Measurements from ENCODE around the gene PDZD2. TPM values are rescaled to one million over a fixed set of nuclear protein-coding genes. Genes with fewer than 3 reads are reported as not detected.
"Not testable (repeated sequence)": the region's sequence is repeated elsewhere in the genome, so short reads cannot be mapped to it uniquely, and the experiment has no call there.

The PDZD2 gene
- total and polyA plus RNA-seq, 9 donors = 4.6 to 12.6 (median 7.9) TPM

GRCh38 chr5:31680528-31680927 lies 41.6 kb downstream of the PDZD2 start:
- Histone ChIP-seq H3K4me1 (ENCODE audit: control insufficient read depth, insufficient read depth, low read length) (peaks cover 3% of the 10 kb centered on the region), H3K27ac (ENCODE audit: low read length) (no peak overlapping the region), H3K36me3 (ENCODE audit: control insufficient read depth, insufficient read depth, low read length) (no peaks in the 10 kb centered on the region), H3K9me3 (replicated peaks; ENCODE audit: control insufficient read depth, low read depth, low read length) (no peaks in the 10 kb centered on the region), H3K27me3 (ENCODE audit: control insufficient read depth, insufficient read depth, low read length) (peaks cover 8% of the 10 kb centered on the region), H3K4me3 (ENCODE audit: low read length) (no peak overlapping the region)
- 77% methylated on average over 12 of the region's 12 CpGs for WGBS (ENCODE audit: insufficient coverage)
- no peak for DNase-seq

DNA sequence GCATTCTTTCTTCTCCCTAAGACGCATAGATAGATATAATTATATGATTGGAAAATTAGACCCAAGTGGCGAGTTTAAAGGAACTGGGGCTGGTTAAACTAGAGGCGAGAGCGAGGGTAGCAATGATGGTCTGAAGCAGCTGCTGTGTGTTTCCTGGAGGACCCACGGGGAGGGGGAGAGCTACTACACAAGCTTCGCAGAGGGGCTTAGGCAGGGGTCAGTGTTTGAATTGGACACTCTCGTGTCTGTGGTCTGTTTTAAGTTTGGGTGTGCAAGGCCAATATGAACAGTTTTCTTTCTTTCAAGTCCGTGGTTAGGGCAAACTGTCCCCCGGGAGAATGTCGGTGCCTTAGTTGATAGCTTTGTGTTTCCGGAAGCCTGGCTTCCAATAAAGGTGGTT lies 43.1 kb downstream of the PDZD2 start:
- Histone ChIP-seq H3K27me3 (ENCODE audit: control insufficient read depth, insufficient read depth, low read length) (peaks cover 8% of the 10 kb centered on the region), H3K9me3 (replicated peaks; ENCODE audit: control insufficient read depth, low read depth, low read length) (no peaks in the 10 kb centered on the region), H3K27ac (ENCODE audit: low read length) (no peak overlapping the region), H3K4me3 (ENCODE audit: low read length) (no peak overlapping the region), H3K4me1 (ENCODE audit: control insufficient read depth, insufficient read depth, low read length) (peaks cover 3% of the 10 kb centered on the region), H3K36me3 (ENCODE audit: control insufficient read depth, insufficient read depth, low read length) (no peaks in the 10 kb centered on the region)
- DNase-seq = no peak
- 38% methylated on average over 6 of the region's 11 CpGs for WGBS (ENCODE audit: insufficient coverage)

- no peaks in the 10 kb centered on the region for H3K36me3 ChIP-seq (ENCODE audit: control insufficient read depth, insufficient read depth, low read length)
- DNase-seq = no peak
- H3K27ac ChIP-seq (ENCODE audit: low read length) = no peak overlapping the region
- H3K4me1 ChIP-seq (ENCODE audit: control insufficient read depth, insufficient read depth, low read length) = peaks cover 3% of the 10 kb centered on the region
- peaks cover 8% of the 10 kb centered on the region for H3K27me3 ChIP-seq (ENCODE audit: control insufficient read depth, insufficient read depth, low read length)
- 54% methylated on average over 4 of the region's 6 CpGs for WGBS (ENCODE audit: insufficient coverage)
- H3K4me3 ChIP-seq (ENCODE audit: low read length) = no peak overlapping the region
- no peaks in the 10 kb centered on the region for H3K9me3 ChIP-seq (replicated peaks; ENCODE audit: control insufficient read depth, low read depth, low read length)
Measured at GRCh38 chr5:31682851-31683250, 43.9 kb downstream of the PDZD2 start.

- Histone ChIP-seq H3K4me1 (ENCODE audit: control insufficient read depth, insufficient read depth, low read length) (peaks cover 5% of the 10 kb centered on the region), H3K27ac (ENCODE audit: low read length) (no peak overlapping the region), H3K36me3 (ENCODE audit: control insufficient read depth, insufficient read depth, low read length) (no peaks in the 10 kb centered on the region), H3K4me3 (ENCODE audit: low read length) (no peak overlapping the region), H3K9me3 (replicated peaks; ENCODE audit: control insufficient read depth, low read depth, low read length) (no peaks in the 10 kb centered on the region), H3K27me3 (ENCODE audit: control insufficient read depth, insufficient read depth, low read length) (no peaks in the 10 kb centered on the region)
- DNase-seq = no peak
- WGBS (ENCODE audit: insufficient coverage) = 0% methylated on average over 1 of the region's 6 CpGs
Measured at GRCh38 chr5:31688515-31689092, 49.7 kb downstream of the PDZD2 start.

GRCh38 chr5:31691408-31691807 lies 52.5 kb downstream of the PDZD2 start:
- H3K27me3 ChIP-seq (ENCODE audit: control insufficient read depth, insufficient read depth, low read length); DNase-seq; H3K4me1 ChIP-seq (ENCODE audit: control insufficient read depth, insufficient read depth, low read length); H3K36me3 ChIP-seq (ENCODE audit: control insufficient read depth, insufficient read depth, low read length); H3K27ac ChIP-seq (ENCODE audit: low read length); H3K9me3 ChIP-seq (replicated peaks; ENCODE audit: control insufficient read depth, low read depth, low read length); H3K4me3 ChIP-seq (ENCODE audit: low read length): not testable (repeated sequence)
- WGBS (ENCODE audit: insufficient coverage) = 82% methylated on average over 2 of the region's 6 CpGs

GRCh38 chr5:31692561-31693221 lies 53.8 kb downstream of the PDZD2 start:
- Histone ChIP-seq H3K9me3 (replicated peaks; ENCODE audit: control insufficient read depth, low read depth, low read length) (no peaks in the 10 kb centered on the region), H3K4me3 (ENCODE audit: low read length) (no peak overlapping the region), H3K4me1 (ENCODE audit: control insufficient read depth, insufficient read depth, low read length) (peaks cover 8% of the 10 kb centered on the region), H3K36me3 (ENCODE audit: control insufficient read depth, insufficient read depth, low read length) (no peaks in the 10 kb centered on the region), H3K27ac (ENCODE audit: low read length) (peak overlapping the region; percentile 29), H3K27me3 (ENCODE audit: control insufficient read depth, insufficient read depth, low read length) (peaks cover 2% of the 10 kb centered on the region)
- WGBS (ENCODE audit: insufficient coverage) = 37% methylated on average over 17 of the region's 17 CpGs
- peak; percentile 83 for DNase-seq

- peaks cover 13% of the 10 kb centered on the region for H3K4me1 ChIP-seq (ENCODE audit: control insufficient read depth, insufficient read depth, low read length)
- no peak for DNase-seq
- WGBS (ENCODE audit: insufficient coverage) = 76% methylated on average over 5 of the region's 7 CpGs
Measured at GRCh38 chr5:31698673-31699072, 59.7 kb downstream of the PDZD2 start.

DNA sequence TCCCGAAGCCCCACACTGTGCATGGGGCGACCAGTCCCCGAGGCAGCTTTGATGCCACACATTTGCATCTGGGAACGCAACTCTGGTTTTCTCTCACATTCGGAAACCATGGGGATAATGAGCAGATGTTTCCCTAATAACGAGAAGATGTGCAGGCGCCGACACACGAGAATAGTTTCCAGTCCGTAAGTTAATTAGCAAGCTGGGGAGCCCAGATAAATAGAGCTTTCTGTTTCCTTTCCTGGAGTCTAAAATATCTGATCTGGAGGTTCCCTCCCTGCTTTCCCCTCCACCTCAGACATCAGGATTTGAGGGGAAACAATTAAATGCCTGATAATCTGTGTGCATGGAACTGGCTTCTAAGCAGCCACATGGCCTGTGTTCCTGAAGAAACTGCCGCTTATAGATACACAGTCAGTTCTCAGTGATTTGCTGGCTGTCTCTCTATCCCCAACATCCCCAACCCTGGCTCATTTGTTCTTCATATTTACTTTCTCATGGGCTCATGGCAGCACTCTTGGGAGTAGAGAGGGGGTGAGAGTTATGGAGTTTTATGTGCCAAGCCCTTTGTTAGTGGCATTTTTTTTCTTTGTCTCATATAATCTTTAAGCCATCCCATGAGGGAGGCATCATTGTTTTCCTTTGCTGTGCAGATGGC lies 62.8 kb downstream of the PDZD2 start:
- Histone ChIP-seq H3K4me3 (ENCODE audit: low read length) (no peak overlapping the region), H3K27me3 (ENCODE audit: control insufficient read depth, insufficient read depth, low read length) (peaks cover 2% of the 10 kb centered on the region), H3K36me3 (ENCODE audit: control insufficient read depth, insufficient read depth, low read length) (no peaks in the 10 kb centered on the region), H3K4me1 (ENCODE audit: control insufficient read depth, insufficient read depth, low read length) (peaks cover 13% of the 10 kb centered on the region), H3K27ac (ENCODE audit: low read length) (peak overlapping the region; percentile 48), H3K9me3 (replicated peaks; ENCODE audit: control insufficient read depth, low read depth, low read length) (no peaks in the 10 kb centered on the region)
- 29% methylated on average over 6 of the region's 11 CpGs for WGBS (ENCODE audit: insufficient coverage)
- peak; percentile 34 for DNase-seq

More at GRCh38 chr5:31698673-31699072, 59.7 kb downstream of the PDZD2 start:
- no peaks in the 10 kb centered on the region for H3K9me3 ChIP-seq (replicated peaks; ENCODE audit: control insufficient read depth, low read depth, low read length)
- H3K4me3 ChIP-seq (ENCODE audit: low read length) = no peak overlapping the region
- no peak overlapping the region for H3K27ac ChIP-seq (ENCODE audit: low read length)
- H3K36me3 ChIP-seq (ENCODE audit: control insufficient read depth, insufficient read depth, low read length) = no peaks in the 10 kb centered on the region
- peaks cover 2% of the 10 kb centered on the region for H3K27me3 ChIP-seq (ENCODE audit: control insufficient read depth, insufficient read depth, low read length)

- H3K27me3 ChIP-seq (ENCODE audit: control insufficient read depth, insufficient read depth, low read length) = no peaks in the 10 kb centered on the region
Measured at GRCh38 chr5:31702712-31703111, 63.8 kb downstream of the PDZD2 start.

GRCh38 chr5:31703757-31704156 lies 64.8 kb downstream of the PDZD2 start:
- Histone ChIP-seq H3K27ac (ENCODE audit: low read length) (no peak overlapping the region), H3K27me3 (ENCODE audit: control insufficient read depth, insufficient read depth, low read length) (no peaks in the 10 kb centered on the region), H3K9me3 (replicated peaks; ENCODE audit: control insufficient read depth, low read depth, low read length) (no peaks in the 10 kb centered on the region), H3K4me3 (ENCODE audit: low read length) (no peak overlapping the region), H3K4me1 (ENCODE audit: control insufficient read depth, insufficient read depth, low read length) (peaks cover 11% of the 10 kb centered on the region), H3K36me3 (ENCODE audit: control insufficient read depth, insufficient read depth, low read length) (no peaks in the 10 kb centered on the region)
- DNase-seq = no peak
- WGBS (ENCODE audit: insufficient coverage) = no CpG with 5 or more reads among the region's 1 CpG

More at GRCh38 chr5:31702712-31703111, 63.8 kb downstream of the PDZD2 start:
- H3K36me3 ChIP-seq (ENCODE audit: control insufficient read depth, insufficient read depth, low read length) = no peaks in the 10 kb centered on the region
- no peaks in the 10 kb centered on the region for H3K9me3 ChIP-seq (replicated peaks; ENCODE audit: control insufficient read depth, low read depth, low read length)
- peak; percentile 88 for DNase-seq
- peaks cover 11% of the 10 kb centered on the region for H3K4me1 ChIP-seq (ENCODE audit: control insufficient read depth, insufficient read depth, low read length)
- H3K27ac ChIP-seq (ENCODE audit: low read length) = peak overlapping the region; percentile 53
- no peak overlapping the region for H3K4me3 ChIP-seq (ENCODE audit: low read length)
- WGBS (ENCODE audit: insufficient coverage) = 25% methylated on average over 1 of the region's 2 CpGs
